Transverse colon (tissue), 4 donors: ENCODE measurements around the gene COQ3.

Experiments
- CTCF ChIP-seq, 5 experiments: fragments of 200-600 bp in 3 of 5; fragments of 450-650 bp in 2 of 5; sonication (generic) in 3 of 5; IDR thresholded peaks; 1 replicate in 2 of 5; 2 replicates in 3 of 5; pipeline ENCODE4 v1.5.1; 2016 to 2017; ENCODE audit warnings: antibody characterized with exemption in 5 of 5, inconsistent platforms in 3 of 5, mild to moderate bottlenecking in 2 of 5, moderate library complexity in 1 of 5
- POLR2A ChIP-seq: fragments of 450-650 bp; IDR thresholded peaks from one replicate; pipeline ENCODE4 v1.6.1; 2016; ENCODE audit warnings: antibody characterized with exemption, mild to moderate bottlenecking, moderate library complexity
- POLR2AphosphoS5 ChIP-seq, 3 donors: sonication (generic); formaldehyde crosslinking; IDR thresholded peaks; one replicate each; pipeline ENCODE4 v1.6.1; 2016; ENCODE audit warnings: antibody characterized with exemption in 3 of 3

- no peak for TF ChIP-seq CTCF (IDR thresholded peaks at IDR 0.05)
- TF ChIP-seq POLR2AphosphoS5 (IDR thresholded peaks at IDR 0.05): no peak
- no peak for TF ChIP-seq POLR2A
Measured at GRCh38 chr6:99416892-99417767, 23.1 kb upstream of the COQ3 start.
